Measurements from ENCODE around the gene CPLX3.

Gene CPLX3

DNA sequence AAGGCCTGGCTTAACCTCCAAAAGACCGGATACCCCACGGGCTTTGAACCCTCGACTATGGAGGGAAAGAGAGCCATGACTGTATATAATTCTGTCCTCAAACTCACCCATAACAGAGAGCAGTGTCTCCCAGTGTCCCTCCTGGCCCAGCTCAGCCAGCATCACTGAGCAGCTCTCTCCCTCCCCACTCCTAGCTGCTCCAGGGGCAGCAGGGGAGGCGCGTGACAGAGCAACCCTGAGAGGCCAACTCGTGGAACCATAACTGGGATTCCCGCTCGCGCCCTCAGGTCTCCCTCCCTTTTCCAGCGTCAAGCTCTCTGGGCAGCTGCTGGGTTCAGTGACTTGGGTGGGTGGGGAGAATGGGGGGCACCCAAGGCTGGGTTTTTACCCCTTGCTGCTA lies 561 bp upstream of the CPLX3 start:
- ATAC-seq (ENCODE audit: insufficient read depth, low read depth) (0 out of 3 replicates have a peak, but pooled peaks have one; percentile 2), DNase-seq (no peak)
- no peaks in the 10 kb centered on the region for H3K9me3 ChIP-seq (ENCODE audit: insufficient read depth, low read length, severe bottlenecking)
- peak overlapping the region; percentile 42; the same call in 1 of the 2 replicates for H3K4me2 ChIP-seq (ENCODE audit: insufficient read depth, low read length)
- TF ChIP-seq, protein P1, sequence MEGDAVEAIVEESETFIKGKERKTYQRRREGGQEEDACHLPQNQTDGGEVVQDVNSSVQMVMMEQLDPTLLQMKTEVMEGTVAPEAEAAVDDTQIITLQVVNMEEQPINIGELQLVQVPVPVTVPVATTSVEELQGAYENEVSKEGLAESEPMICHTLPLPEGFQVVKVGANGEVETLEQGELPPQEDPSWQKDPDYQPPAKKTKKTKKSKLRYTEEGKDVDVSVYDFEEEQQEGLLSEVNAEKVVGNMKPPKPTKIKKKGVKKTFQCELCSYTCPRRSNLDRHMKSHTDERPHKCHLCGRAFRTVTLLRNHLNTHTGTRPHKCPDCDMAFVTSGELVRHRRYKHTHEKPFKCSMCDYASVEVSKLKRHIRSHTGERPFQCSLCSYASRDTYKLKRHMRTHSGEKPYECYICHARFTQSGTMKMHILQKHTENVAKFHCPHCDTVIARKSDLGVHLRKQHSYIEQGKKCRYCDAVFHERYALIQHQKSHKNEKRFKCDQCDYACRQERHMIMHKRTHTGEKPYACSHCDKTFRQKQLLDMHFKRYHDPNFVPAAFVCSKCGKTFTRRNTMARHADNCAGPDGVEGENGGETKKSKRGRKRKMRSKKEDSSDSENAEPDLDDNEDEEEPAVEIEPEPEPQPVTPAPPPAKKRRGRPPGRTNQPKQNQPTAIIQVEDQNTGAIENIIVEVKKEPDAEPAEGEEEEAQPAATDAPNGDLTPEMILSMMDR (IDR thresholded peaks at IDR 0.05; ENCODE audit: borderline replicate concordance, extremely low read depth, low read length, poor library complexity, severe bottlenecking) = no peak
- TF ChIP-seq EZH2 (IDR thresholded peaks at IDR 0.05; ENCODE audit: borderline replicate concordance, low read depth, low read length, severe bottlenecking) = no peak
- no peaks in the 10 kb centered on the region for H3K79me2 ChIP-seq (ENCODE audit: insufficient read depth, low read length)
- H3K27me3 ChIP-seq (ENCODE audit: insufficient read depth, low read length, poor library complexity) = peaks cover under 1% of the 10 kb centered on the region
- H4K20me1 ChIP-seq (ENCODE audit: insufficient read depth, low read length) = peaks cover 16% of the 10 kb centered on the region
- no peak overlapping the region for H2AFZ ChIP-seq (ENCODE audit: low read depth, low read length)
- H3K4me1 ChIP-seq (ENCODE audit: insufficient read depth, low read length) = peaks cover 3% of the 10 kb centered on the region; the same call in 1 of the 2 replicates
- no peak overlapping the region for H3K9ac ChIP-seq (ENCODE audit: low read depth, low read length)
- H3K36me3 ChIP-seq (ENCODE audit: insufficient read depth, low read length) = no peaks in the 10 kb centered on the region
- H3K4me3 ChIP-seq (ENCODE audit: low read depth in 1 of 2, low read length in 2 of 2) = no peak overlapping the region
- H3K27ac ChIP-seq (ENCODE audit: low read length) = no peak overlapping the region

DNA sequence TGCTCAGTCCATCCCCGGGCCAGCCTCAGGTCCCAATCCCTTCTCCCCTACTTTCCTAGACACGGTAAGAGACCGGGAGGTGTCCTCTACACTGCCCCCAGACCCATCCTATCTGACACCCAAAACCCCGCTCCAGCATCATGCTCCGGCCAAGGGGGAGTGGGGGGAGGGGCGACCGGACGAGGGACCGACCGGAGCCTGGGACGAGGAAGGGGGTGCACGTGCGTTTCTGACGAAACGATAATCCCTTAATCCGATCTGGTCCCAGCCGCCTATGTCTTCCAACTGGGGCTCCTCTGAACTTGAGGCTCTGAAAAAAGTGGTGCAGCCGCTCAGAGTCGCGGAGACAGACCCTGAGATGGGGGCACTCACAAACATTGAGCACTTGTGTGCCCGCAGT lies 494 bp downstream of the CPLX3 start:
- no peak for TF ChIP-seq EZH2 (IDR thresholded peaks at IDR 0.05; ENCODE audit: borderline replicate concordance, low read depth, low read length, severe bottlenecking)
- TF ChIP-seq, protein P1 (IDR thresholded peaks at IDR 0.05; ENCODE audit: borderline replicate concordance, extremely low read depth, low read length, poor library complexity, severe bottlenecking) = no peak
- no peak for ATAC-seq (ENCODE audit: insufficient read depth, low read depth)
- no peak overlapping the region for H3K4me2 ChIP-seq (ENCODE audit: insufficient read depth, low read length)
- no peak overlapping the region for H3K4me3 ChIP-seq (ENCODE audit: low read depth in 1 of 2, low read length in 2 of 2)
- no peak for DNase-seq
- no peaks in the 10 kb centered on the region for H3K9me3 ChIP-seq (ENCODE audit: insufficient read depth, low read length, severe bottlenecking)
- H3K27me3 ChIP-seq (ENCODE audit: insufficient read depth, low read length, poor library complexity) = no peaks in the 10 kb centered on the region
- peaks cover 3% of the 10 kb centered on the region; the same call in 1 of the 2 replicates for H3K4me1 ChIP-seq (ENCODE audit: insufficient read depth, low read length)
- no peaks in the 10 kb centered on the region for H3K36me3 ChIP-seq (ENCODE audit: insufficient read depth, low read length)
- peaks cover 16% of the 10 kb centered on the region for H4K20me1 ChIP-seq (ENCODE audit: insufficient read depth, low read length)
- no peaks in the 10 kb centered on the region for H3K79me2 ChIP-seq (ENCODE audit: insufficient read depth, low read length)
- H3K9ac ChIP-seq (ENCODE audit: low read depth, low read length) = no peak overlapping the region
- H2AFZ ChIP-seq (ENCODE audit: low read depth, low read length) = no peak overlapping the region
- no peak overlapping the region for H3K27ac ChIP-seq (ENCODE audit: low read length)

DNA sequence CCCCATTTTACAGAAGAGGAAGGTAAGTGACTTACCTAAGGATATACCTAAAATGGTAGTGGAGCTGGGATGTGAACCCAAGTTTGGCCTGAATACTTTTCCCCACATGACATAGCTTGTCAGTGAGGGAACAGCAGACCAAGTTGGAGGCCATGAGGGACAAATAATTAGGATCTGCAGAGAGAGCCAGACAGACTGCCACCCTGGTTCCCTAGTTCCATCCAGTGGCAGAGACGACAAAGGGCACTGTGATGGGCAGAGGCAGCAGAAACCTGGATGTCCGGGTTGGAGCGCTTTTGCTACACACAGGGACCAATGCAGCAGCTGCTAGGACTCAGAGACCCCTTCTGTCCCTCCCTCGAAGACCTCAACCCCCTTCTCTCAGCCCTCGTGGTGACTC lies 1.2 kb downstream of the CPLX3 start:
- TF ChIP-seq, protein P1 (IDR thresholded peaks at IDR 0.05; ENCODE audit: borderline replicate concordance, extremely low read depth, low read length, poor library complexity, severe bottlenecking) = no peak
- TF ChIP-seq EZH2 (IDR thresholded peaks at IDR 0.05; ENCODE audit: borderline replicate concordance, low read depth, low read length, severe bottlenecking) = no peak
- no peaks in the 10 kb centered on the region for H3K27me3 ChIP-seq (ENCODE audit: insufficient read depth, low read length, poor library complexity)
- no peaks in the 10 kb centered on the region for H3K36me3 ChIP-seq (ENCODE audit: insufficient read depth, low read length)
- no peaks in the 10 kb centered on the region for H3K79me2 ChIP-seq (ENCODE audit: insufficient read depth, low read length)
- H3K27ac ChIP-seq (ENCODE audit: low read length) = no peak overlapping the region
- no peak overlapping the region for H3K4me2 ChIP-seq (ENCODE audit: insufficient read depth, low read length)
- H3K4me3 ChIP-seq (ENCODE audit: low read depth in 1 of 2, low read length in 2 of 2) = no peak overlapping the region
- no peaks in the 10 kb centered on the region for H3K9me3 ChIP-seq (ENCODE audit: insufficient read depth, low read length, severe bottlenecking)
- no peak overlapping the region for H3K9ac ChIP-seq (ENCODE audit: low read depth, low read length)
- no peak for DNase-seq
- H3K4me1 ChIP-seq (ENCODE audit: insufficient read depth, low read length) = peaks cover 3% of the 10 kb centered on the region; the same call in 1 of the 2 replicates
- no peak for ATAC-seq (ENCODE audit: insufficient read depth, low read depth)
- peaks cover 16% of the 10 kb centered on the region for H4K20me1 ChIP-seq (ENCODE audit: insufficient read depth, low read length)
- H2AFZ ChIP-seq (ENCODE audit: low read depth, low read length) = no peak overlapping the region

DNA sequence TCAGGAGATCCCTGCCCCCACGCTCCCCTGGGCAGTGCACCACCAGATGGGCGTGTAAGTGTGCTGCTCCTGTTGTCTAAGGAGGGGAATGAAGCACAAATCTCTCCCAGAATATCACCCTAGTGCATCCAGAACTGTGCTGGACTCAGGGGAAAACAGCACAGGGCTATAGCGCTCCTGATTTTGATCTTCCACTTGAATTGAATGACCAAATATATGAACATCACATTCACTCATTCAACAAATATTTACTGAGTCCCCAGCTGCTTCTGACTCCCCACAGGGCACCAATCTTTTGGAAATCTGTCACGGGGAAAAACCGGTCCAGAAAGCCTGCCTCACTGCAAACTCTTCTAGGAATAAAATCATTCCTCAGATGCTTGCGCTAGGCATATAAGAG lies 2.4 kb downstream of the CPLX3 start:
- H3K79me2 ChIP-seq (ENCODE audit: insufficient read depth, low read length) = no peaks in the 10 kb centered on the region
- no peak overlapping the region for H2AFZ ChIP-seq (ENCODE audit: low read depth, low read length)
- TF ChIP-seq, protein P1 (IDR thresholded peaks at IDR 0.05; ENCODE audit: borderline replicate concordance, extremely low read depth, low read length, poor library complexity, severe bottlenecking) = no peak
- no peak for TF ChIP-seq EZH2 (IDR thresholded peaks at IDR 0.05; ENCODE audit: borderline replicate concordance, low read depth, low read length, severe bottlenecking)
- H3K9me3 ChIP-seq (ENCODE audit: insufficient read depth, low read length, severe bottlenecking) = no peaks in the 10 kb centered on the region
- H3K27ac ChIP-seq (ENCODE audit: low read length) = no peak overlapping the region
- H3K36me3 ChIP-seq (ENCODE audit: insufficient read depth, low read length) = no peaks in the 10 kb centered on the region
- H3K4me3 ChIP-seq (ENCODE audit: low read depth in 1 of 2, low read length in 2 of 2) = no peak overlapping the region
- H3K4me1 ChIP-seq (ENCODE audit: insufficient read depth, low read length) = peaks cover 3% of the 10 kb centered on the region; the same call in 1 of the 2 replicates
- H3K4me2 ChIP-seq (ENCODE audit: insufficient read depth, low read length) = no peak overlapping the region
- no peak overlapping the region for H3K9ac ChIP-seq (ENCODE audit: low read depth, low read length)
- DNase-seq = no peak
- H4K20me1 ChIP-seq (ENCODE audit: insufficient read depth, low read length) = peaks cover 16% of the 10 kb centered on the region
- no peaks in the 10 kb centered on the region for H3K27me3 ChIP-seq (ENCODE audit: insufficient read depth, low read length, poor library complexity)
- ATAC-seq (ENCODE audit: insufficient read depth, low read depth) = no peak

Data from DND-41 (cell line).